ENCODE measurements around the gene WNT7B.

The WNT7B gene

DNA sequence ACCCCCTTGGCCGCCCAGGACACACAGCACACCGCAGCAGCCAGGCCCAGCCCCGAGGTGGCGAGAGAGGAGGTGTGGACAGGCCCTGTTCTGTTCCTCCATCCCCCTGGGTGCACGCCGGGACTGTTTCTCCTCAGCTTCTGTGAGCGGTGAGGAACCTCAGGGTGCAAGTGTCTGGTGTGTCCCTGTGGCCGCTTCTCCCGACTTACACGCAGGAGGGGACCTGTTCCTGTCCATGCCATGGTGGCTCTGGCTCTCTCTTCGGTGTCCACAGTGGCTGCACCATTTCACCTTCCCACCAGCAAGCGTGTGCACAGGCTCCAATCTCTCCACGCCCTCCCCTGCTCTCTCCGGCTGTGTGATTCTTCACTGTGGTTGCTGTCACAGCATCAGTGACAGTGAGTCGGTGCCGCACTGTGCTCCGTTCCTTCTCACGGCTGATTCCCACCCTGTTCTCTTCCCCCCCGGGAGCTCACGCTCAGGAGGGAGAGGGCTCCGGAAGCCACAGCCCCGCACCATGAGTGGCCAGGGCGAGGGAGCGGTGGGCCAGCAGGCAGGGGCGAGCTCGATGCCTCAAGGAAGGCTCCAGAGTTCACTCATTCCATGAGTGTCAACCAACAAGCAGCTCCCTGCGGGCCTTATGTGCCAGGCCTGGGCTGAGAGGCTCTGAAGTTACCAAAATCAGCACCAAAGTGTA, 18.6 kb upstream of the WNT7B start:
- no peak for TF ChIP-seq ZNF274 (IDR thresholded peaks at IDR 0.05; ENCODE audit: low read depth, low read length)
- H3K4me3 ChIP-seq (ENCODE audit: low read length) = no peak overlapping the region

DNA sequence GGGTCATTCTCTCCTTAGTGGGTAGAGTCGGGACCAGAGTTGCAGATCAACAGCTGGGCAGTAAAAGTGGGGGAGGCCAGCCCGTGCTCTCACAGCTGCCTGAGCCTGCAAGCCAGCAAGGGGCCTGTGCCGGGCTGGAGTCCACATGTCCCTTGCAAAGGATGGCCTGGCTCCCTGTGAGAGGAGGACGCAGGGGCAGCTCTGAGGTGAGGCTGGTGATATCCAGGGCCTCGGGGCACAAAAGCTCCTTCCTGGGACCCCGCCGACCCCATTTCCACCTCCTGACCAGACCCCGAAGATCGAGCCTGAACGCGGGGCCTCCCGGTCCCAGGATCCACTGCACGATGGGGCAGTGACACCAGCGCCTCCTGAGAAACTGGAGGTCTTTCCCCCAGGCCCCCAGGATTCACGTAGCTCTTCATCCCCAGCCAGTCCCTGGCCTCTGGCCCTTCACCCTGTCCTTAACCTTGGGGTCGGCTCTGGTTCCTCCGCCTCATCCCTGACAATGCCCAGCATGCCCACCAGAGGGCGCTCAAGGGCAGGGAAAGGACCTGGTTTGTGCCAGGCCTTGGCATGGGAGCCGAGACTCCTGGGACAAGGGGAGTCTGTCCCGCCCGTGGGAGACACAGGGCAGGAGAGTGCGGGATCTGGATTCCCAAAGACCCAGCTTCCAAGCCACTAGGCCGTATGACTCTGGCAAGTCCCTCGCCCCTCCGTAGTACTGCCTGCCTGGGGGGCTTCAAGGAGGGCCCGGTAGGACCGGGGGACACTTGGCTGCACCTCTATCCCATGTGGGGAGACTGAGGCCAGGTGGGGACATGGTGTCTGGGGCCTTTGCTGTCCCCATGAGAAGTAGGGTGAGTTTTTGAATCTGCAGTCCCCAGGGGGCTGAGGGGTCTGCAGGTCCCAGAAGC, 17.8 kb upstream of the WNT7B start:
- no peak overlapping the region for H3K4me3 ChIP-seq (ENCODE audit: low read length)
- no peak for TF ChIP-seq ZNF274 (IDR thresholded peaks at IDR 0.05; ENCODE audit: low read depth, low read length)

- H3K4me3 ChIP-seq (ENCODE audit: low read length) = no peak overlapping the region
- TF ChIP-seq ZNF274 (IDR thresholded peaks at IDR 0.05; ENCODE audit: low read depth, low read length) = no peak
These were observed 16.9 kb upstream of the WNT7B start for GRCh38 chr22:45993841-45994240.

GRCh38 chr22:45993143-45993692, 16.3 kb upstream of the WNT7B start:
- TF ChIP-seq ZNF274 (IDR thresholded peaks at IDR 0.05; ENCODE audit: low read depth, low read length) = no peak
- H3K4me3 ChIP-seq (ENCODE audit: low read length) = no peak overlapping the region

- TF ChIP-seq ZNF274 (IDR thresholded peaks at IDR 0.05; ENCODE audit: low read depth, low read length) = no peak
- no peak overlapping the region for H3K4me3 ChIP-seq (ENCODE audit: low read length)
These were observed 15.8 kb upstream of the WNT7B start for GRCh38 chr22:45992737-45993136.

- TF ChIP-seq ZNF274 (IDR thresholded peaks at IDR 0.05; ENCODE audit: low read depth, low read length) = no peak
- H3K4me3 ChIP-seq (ENCODE audit: low read length) = no peak overlapping the region
These were observed 14.1 kb upstream of the WNT7B start for GRCh38 chr22:45991098-45991497.

GRCh38 chr22:45987136-45987861, 10.3 kb upstream of the WNT7B start:
- TF ChIP-seq ZNF274 (IDR thresholded peaks at IDR 0.05; ENCODE audit: low read depth, low read length) = no peak
- H3K4me3 ChIP-seq (ENCODE audit: low read length) = no peak overlapping the region

DNA sequence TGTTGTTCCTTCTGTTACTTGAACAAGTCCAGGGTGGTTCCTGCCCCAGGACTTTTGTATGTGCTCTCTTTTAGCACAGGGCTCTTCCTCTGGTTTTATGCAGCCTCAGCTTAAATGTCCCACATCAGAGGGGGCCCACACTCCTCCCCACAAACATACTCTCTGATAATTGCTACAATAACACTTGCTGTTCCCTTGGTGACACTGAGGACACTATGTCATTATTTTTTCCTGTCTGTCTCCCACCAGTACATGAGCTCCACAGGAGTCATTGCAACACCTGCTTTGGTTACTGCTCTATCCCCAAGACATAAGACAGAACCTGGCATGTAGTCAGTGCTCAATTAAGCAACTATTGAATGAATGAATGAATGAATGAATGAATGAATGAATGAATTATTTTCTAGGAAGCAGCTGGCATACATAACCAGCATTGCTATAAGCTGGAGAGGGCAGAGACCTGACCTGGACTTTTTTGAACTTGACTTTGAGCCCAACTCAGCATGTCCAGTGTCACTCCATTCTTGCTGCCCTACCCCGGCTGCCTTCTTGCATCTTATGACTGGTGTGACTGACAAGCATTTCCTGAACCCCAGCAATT, 7.5 kb upstream of the WNT7B start:
- TF ChIP-seq ZNF274 (IDR thresholded peaks at IDR 0.05; ENCODE audit: low read depth, low read length) = no peak
- H3K4me3 ChIP-seq (ENCODE audit: low read length) = no peak overlapping the region

- no peak for TF ChIP-seq ZNF274 (IDR thresholded peaks at IDR 0.05; ENCODE audit: low read depth, low read length)
- no peak overlapping the region for H3K4me3 ChIP-seq (ENCODE audit: low read length)
These were observed 6.8 kb upstream of the WNT7B start for GRCh38 chr22:45983797-45984196.

DNA sequence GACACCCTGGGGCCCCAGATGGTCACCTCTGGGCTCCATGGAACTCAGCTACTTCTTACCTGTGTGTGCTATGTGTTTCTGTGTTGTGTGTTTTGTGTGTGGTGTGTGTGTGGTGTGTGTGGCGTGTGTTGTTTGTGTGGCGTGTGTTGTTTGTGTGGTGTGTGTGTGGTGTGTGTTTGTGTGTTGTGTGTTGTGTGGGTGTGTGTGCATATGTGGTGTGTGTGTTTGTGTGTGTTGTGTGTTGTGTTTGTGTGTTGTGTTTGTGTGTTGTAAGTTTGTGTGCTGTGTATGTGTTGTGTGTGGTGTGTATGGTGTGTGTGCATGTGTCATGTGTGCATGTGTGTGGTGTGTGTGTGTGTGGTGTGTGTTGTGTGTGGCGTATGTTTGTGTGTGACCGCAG, 3.8 kb upstream of the WNT7B start:
- no peak overlapping the region for H3K4me3 ChIP-seq (ENCODE audit: low read length)
- no peak for TF ChIP-seq ZNF274 (IDR thresholded peaks at IDR 0.05; ENCODE audit: low read depth, low read length)

DNA sequence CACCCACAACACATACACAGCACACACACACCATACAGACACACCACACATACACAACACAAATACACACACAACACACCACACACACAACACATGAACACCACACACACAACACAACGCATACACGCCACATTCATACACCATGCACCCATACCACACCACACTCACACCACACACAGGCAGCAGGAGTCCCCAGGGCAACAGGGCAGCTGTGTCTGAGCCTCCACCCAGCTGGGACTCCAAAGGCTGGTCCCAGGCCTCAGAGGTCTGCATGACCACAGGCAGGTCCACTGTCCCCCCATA, 3.3 kb upstream of the WNT7B start:
- TF ChIP-seq ZNF274 (IDR thresholded peaks at IDR 0.05; ENCODE audit: low read depth, low read length) = no peak
- H3K4me3 ChIP-seq (ENCODE audit: low read length) = no peak overlapping the region

DNA sequence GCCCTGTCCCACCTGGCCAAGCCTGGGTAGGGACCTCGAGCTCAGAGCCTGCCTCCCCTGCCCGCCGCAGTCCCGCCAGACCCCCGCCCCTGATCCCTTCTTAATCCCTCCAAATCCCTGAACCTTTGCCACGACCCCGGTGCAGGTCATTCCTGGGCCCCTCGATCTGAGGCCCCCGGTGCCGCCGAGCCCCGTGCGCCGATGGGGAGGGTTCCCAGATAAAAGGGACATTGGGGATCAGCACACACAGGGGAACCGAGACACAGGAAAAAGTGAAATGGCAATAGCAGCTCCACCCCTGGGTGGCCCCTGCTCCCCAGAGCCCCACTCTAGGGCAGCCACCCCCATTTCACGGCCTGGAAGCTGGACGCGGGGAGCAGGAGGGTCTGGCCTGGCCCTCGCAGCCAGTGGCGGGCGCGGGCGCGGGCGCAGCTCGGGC, 1.3 kb upstream of the WNT7B start:
- H3K4me3 ChIP-seq (ENCODE audit: low read length) = no peak overlapping the region
- TF ChIP-seq ZNF274 (IDR thresholded peaks at IDR 0.05; ENCODE audit: low read depth, low read length) = no peak

DNA sequence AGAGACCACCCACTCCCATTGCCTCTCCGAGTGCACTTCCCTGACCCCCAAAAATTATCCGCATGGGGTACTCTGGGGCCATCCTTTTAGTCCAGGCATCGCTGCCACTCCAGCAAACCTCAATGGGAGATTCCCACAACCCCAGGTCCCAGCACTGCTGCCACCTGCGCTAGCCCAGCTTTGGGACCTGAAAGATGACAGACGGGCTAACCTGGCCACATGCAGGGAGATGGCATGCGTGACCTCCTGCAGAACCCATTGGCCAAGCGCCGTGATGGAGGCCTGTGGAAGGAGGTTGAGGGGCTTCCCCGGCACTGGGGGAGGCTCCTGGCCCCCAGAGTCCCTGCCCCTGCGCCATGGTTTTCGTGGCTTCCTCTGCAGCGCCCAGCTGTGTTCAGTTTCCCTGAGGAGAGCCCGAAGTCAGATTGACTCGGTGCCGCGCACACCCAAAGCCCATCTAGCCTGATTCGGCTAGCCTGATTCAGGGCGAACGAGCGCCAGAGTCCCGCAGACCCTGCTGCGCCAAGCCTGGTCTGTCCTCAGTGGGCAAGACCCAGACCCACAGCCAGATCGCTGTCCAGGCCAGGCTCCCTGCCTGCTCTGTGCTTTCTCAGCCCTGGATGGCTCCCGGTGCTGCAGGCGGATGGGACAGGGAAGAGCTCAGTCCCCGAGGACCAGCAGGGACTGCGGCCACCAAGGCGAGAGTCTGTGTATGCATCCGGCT, 751 bp upstream of the WNT7B start:
- no peak overlapping the region for H3K4me3 ChIP-seq (ENCODE audit: low read length)
- TF ChIP-seq ZNF274 (IDR thresholded peaks at IDR 0.05; ENCODE audit: low read depth, low read length) = no peak

All from GM08714 (cell line).